Endodermal cell (in vitro differentiated cells): Measurements from ENCODE around the gene C5orf58. TPM values are rescaled to one million over a fixed set of nuclear protein-coding genes. Genes with fewer than 3 reads are reported as not detected.

Experiments
- DNase-seq: peaks from one replicate; pipeline ENCODE4 v3.0.0-alpha.2; 2017
- H3K27ac ChIP-seq: 2 replicates; pipeline ENCODE4 v1.5.1; 2013; ENCODE audit warnings: mild to moderate bottlenecking, low read depth, low read length, moderate library complexity
- H3K27me3 ChIP-seq: 2 replicates; pipeline ENCODE4 v1.6.1; 2013; ENCODE audit warnings: mild to moderate bottlenecking, low read length, moderate library complexity; ENCODE audit not compliant: insufficient read depth, control insufficient read depth, poor library complexity, severe bottlenecking
- H3K36me3 ChIP-seq: 2 replicates; pipeline ENCODE4 v1.7.0; 2013; ENCODE audit warnings: mild to moderate bottlenecking, low read length, moderate library complexity; ENCODE audit not compliant: control insufficient read depth, insufficient read depth
- H3K4me1 ChIP-seq: one replicate; pipeline ENCODE4 v1.7.0; 2013; ENCODE audit warnings: low read length; ENCODE audit not compliant: control insufficient read depth, insufficient read depth
- H3K4me3 ChIP-seq: 2 replicates; pipeline ENCODE4 v1.5.1; 2013; ENCODE audit warnings: mild to moderate bottlenecking, low read length, moderate library complexity
- H3K9ac ChIP-seq: 2 replicates; pipeline ENCODE4 v1.6.1; 2013; ENCODE audit warnings: mild to moderate bottlenecking, low read length, moderate library complexity; ENCODE audit not compliant: poor library complexity, severe bottlenecking; ENCODE audit errors: extremely low read depth
- H3K9me3 ChIP-seq: 2 replicates; pipeline ENCODE4 v1.6.1; 2013; ENCODE audit warnings: mild to moderate bottlenecking, low read length, moderate library complexity; ENCODE audit not compliant: control insufficient read depth
- H3K27ac Mint-ChIP-seq: 2 replicates; pipeline ENCODE4 v1.8.0; 2020; ENCODE audit warnings: mixed read lengths
- H3K27me3 Mint-ChIP-seq: 2 replicates; pipeline ENCODE4 v1.8.0; 2021; ENCODE audit warnings: mild to moderate bottlenecking, mixed read lengths; ENCODE audit not compliant: insufficient read depth
- H3K36me3 Mint-ChIP-seq: 2 replicates; pipeline ENCODE4 v1.8.0; 2020; ENCODE audit warnings: low read depth, mixed read lengths
- H3K4me1 Mint-ChIP-seq: 2 replicates; pipeline ENCODE4 v1.8.0; 2020; ENCODE audit warnings: mixed read lengths
- H3K4me3 Mint-ChIP-seq: 2 replicates; pipeline ENCODE4 v1.8.0; 2020; ENCODE audit warnings: mild to moderate bottlenecking, moderate library complexity, mixed read lengths
- H3K9me3 Mint-ChIP-seq: 2 replicates; pipeline ENCODE4 v1.8.0; 2020; ENCODE audit warnings: mild to moderate bottlenecking, mixed read lengths
- WGBS, 2 experiments: methylation state at CpG; one replicate each; pipeline versions ENCODE4 v1.1.5 to v1.1.7; 2013; ENCODE audit warnings: missing lambda C conversion rate in 2 of 2, mixed read lengths in 1 of 2; ENCODE audit not compliant: insufficient coverage in 1 of 2, insufficient read length in 1 of 2; 5-methylcytosine and 5-hydroxymethylcytosine counted together
- total RNA-seq, 2 donors: library from RNA; stranded (reverse); fragmentation: NEBNext Ultra II Directional in 1 of 2; extraction: Animal tissue kit (Norgen Biotek cat#: 25700) in 1 of 2; gene quantifications; 2 replicates in 1 of 2; 3 replicates in 1 of 2; pipeline ENCODE4 v1.2.1, GENCODE V29; 2021
- TF ChIP-seq, protein P1 (sequence below): fragments of 200-600 bp; sonication (generic); conservative IDR thresholded peaks from 2 replicates; pipeline ENCODE4 v1.5.0; 2021; ENCODE audit warnings: antibody characterized with exemption, mild to moderate bottlenecking

Gene C5orf58
- total RNA-seq, 2 donors from 2014 or later: 0.95 TPM; not detected in 1

DNA sequence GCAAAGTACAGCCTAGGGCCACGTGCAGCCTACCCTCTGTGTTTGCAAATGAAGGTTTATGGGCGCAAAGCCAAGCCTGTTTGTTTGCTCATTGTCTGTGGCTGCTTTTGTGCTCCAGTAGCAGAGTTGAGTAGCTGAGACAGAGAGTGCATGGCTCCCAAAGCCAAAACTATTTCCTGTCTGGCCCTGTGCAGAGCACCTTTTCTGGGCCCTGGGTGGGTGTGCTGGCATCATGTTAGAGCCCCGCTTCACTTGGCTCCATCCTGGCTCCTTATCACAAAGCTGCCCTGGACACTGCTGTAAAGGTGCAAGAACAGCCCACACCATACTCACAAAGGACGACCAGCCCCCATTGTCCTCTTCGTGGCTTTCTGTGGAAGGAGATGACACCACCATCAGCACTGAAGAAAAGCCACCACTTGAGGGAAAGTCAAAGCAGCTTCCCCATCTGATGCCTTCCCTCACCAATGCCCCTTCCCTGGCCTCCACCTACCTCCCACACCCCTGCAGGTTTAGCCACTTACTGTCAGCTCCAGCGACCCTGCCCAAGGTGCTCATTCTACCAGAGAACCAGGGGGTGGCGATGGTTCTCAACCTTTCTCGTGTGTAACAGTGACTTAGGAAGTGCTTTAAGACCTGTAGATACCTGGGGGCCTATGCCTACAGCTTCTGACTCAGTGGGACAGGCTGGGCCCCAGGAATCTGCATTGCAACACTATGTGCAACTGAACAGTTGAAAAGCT, 41.4 kb downstream of the C5orf58 start:
- DNase-seq: peak; percentile 89
- Histone ChIP-seq H3K27me3 (peaks cover 8% of the 10 kb centered on the region), H3K9me3 (no peaks in the 10 kb centered on the region), H3K4me1 (peaks cover 6% of the 10 kb centered on the region), H3K36me3 (no peaks in the 10 kb centered on the region), H3K4me3 (no peak overlapping the region), H3K9ac (no peak overlapping the region), H3K27ac (no peak overlapping the region)
- H3K4me1 Mint-ChIP-seq: peaks cover 27% of the 10 kb centered on the region
- no peaks in the 10 kb centered on the region for H3K36me3 Mint-ChIP-seq
- peaks cover 27% of the 10 kb centered on the region for H3K27me3 Mint-ChIP-seq
- no peak overlapping the region for H3K27ac Mint-ChIP-seq
- TF ChIP-seq, protein P1, sequence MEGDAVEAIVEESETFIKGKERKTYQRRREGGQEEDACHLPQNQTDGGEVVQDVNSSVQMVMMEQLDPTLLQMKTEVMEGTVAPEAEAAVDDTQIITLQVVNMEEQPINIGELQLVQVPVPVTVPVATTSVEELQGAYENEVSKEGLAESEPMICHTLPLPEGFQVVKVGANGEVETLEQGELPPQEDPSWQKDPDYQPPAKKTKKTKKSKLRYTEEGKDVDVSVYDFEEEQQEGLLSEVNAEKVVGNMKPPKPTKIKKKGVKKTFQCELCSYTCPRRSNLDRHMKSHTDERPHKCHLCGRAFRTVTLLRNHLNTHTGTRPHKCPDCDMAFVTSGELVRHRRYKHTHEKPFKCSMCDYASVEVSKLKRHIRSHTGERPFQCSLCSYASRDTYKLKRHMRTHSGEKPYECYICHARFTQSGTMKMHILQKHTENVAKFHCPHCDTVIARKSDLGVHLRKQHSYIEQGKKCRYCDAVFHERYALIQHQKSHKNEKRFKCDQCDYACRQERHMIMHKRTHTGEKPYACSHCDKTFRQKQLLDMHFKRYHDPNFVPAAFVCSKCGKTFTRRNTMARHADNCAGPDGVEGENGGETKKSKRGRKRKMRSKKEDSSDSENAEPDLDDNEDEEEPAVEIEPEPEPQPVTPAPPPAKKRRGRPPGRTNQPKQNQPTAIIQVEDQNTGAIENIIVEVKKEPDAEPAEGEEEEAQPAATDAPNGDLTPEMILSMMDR: peak; percentile 75
- 56 to 65% methylated on average over 7 to 8 of the region's 8 CpGs for WGBS, 2 experiments
- no peaks in the 10 kb centered on the region for H3K9me3 Mint-ChIP-seq
- H3K4me3 Mint-ChIP-seq: no peak overlapping the region

- DNase-seq: no peak
- H3K9me3 Mint-ChIP-seq: no peaks in the 10 kb centered on the region
- peaks cover 32% of the 10 kb centered on the region for H3K27me3 Mint-ChIP-seq
- no peak overlapping the region for H3K27ac Mint-ChIP-seq
- Histone ChIP-seq H3K4me1 (peaks cover 17% of the 10 kb centered on the region), H3K36me3 (no peaks in the 10 kb centered on the region), H3K27ac (no peak overlapping the region), H3K27me3 (peaks cover 11% of the 10 kb centered on the region), H3K9ac (no peak overlapping the region), H3K4me3 (no peak overlapping the region), H3K9me3 (no peaks in the 10 kb centered on the region)
- WGBS, 2 experiments: 90 to 94% methylated on average over 8 of the region's 8 CpGs
- no peaks in the 10 kb centered on the region for H3K36me3 Mint-ChIP-seq
- peaks cover 40% of the 10 kb centered on the region for H3K4me1 Mint-ChIP-seq
- TF ChIP-seq, protein P1: no peak
- no peak overlapping the region for H3K4me3 Mint-ChIP-seq
These were observed 42.7 kb downstream of the C5orf58 start for GRCh38 chr5:170275376-170275994.

DNA sequence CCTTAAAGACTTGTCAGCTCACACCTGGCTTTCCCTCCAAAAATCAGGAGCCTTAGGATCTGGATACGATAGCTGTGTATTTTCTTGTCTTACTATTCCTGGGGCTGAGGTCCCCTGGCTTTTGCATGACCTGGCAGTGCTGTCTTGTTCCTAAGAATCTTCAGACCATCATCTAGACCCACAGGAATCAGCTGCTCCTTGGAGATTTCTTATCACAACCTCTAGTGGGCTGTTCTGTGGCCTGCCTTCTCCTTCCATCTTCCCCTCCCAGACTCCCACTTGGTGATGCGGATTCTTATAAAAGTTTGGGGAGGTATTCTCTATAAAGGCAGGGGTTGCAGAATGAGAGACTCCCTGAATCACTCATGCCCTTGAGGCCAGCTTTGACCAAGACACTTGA, 43.4 kb downstream of the C5orf58 start:
- H3K27ac ChIP-seq: no peak overlapping the region
- H3K9me3 ChIP-seq: no peaks in the 10 kb centered on the region
- TF ChIP-seq, protein P1: no peak
- H3K4me1 ChIP-seq: peaks cover 17% of the 10 kb centered on the region
- no peak overlapping the region for H3K4me3 ChIP-seq
- H3K27me3 ChIP-seq: peaks cover 12% of the 10 kb centered on the region
- no peaks in the 10 kb centered on the region for H3K9me3 Mint-ChIP-seq
- no peak for DNase-seq
- H3K4me3 Mint-ChIP-seq: no peak overlapping the region
- no peak overlapping the region for H3K9ac ChIP-seq
- H3K27me3 Mint-ChIP-seq: peaks cover 32% of the 10 kb centered on the region
- H3K4me1 Mint-ChIP-seq: peaks cover 40% of the 10 kb centered on the region
- 97% methylated on average over 2 of the region's 2 CpGs; no CpG with 5 or more reads in 1 of the 2 experiments for WGBS, 2 experiments
- no peaks in the 10 kb centered on the region for H3K36me3 ChIP-seq
- no peaks in the 10 kb centered on the region for H3K36me3 Mint-ChIP-seq
- no peak overlapping the region for H3K27ac Mint-ChIP-seq
